CD14-positive monocyte (primary cell): ENCODE data around the gene SNRNP35. TPM values are rescaled to one million over a fixed set of nuclear protein-coding genes. Genes with fewer than 3 reads are reported as not detected.

Experiments
- DNase-seq, 3 donors: peaks; one replicate each; pipeline ENCODE4 v3.0.0-alpha.2; 2011 to 2022
- H2AFZ ChIP-seq: 2 replicates; pipeline ENCODE4 v1.6.0; 2012; ENCODE audit warnings: mild to moderate bottlenecking, low read depth, low read length, inconsistent platforms; ENCODE audit not compliant: insufficient read depth, poor library complexity, severe bottlenecking
- H3K27ac ChIP-seq, 2 donors: 1 replicate in 1 of 2; 2 replicates in 1 of 2; pipeline ENCODE4 v1.5.1; 2012 to 2013; ENCODE audit warnings: low read length in 2 of 2, control low read depth in 1 of 2, inconsistent platforms in 1 of 2, low read depth in 1 of 2, mild to moderate bottlenecking in 1 of 2
- H3K27me3 ChIP-seq, 2 donors: one replicate each; pipeline versions ENCODE4 v1.6.0 to v1.6.1; 2011 to 2013; ENCODE audit warnings: low read length in 2 of 2; ENCODE audit not compliant: control insufficient read depth in 2 of 2, insufficient read depth in 2 of 2
- H3K36me3 ChIP-seq, 2 donors: replicated peaks in 1 of 2; 1 replicate in 1 of 2; 2 replicates in 1 of 2; pipeline versions ENCODE4 v1.5.1 to v1.6.1; 2012 to 2013; ENCODE audit warnings: low read length in 2 of 2, control low read depth in 1 of 2, inconsistent platforms in 1 of 2, mild to moderate bottlenecking in 1 of 2; ENCODE audit not compliant: insufficient read depth in 2 of 2, control insufficient read depth in 1 of 2
- H3K4me1 ChIP-seq, 2 donors: 1 replicate in 1 of 2; 2 replicates in 1 of 2; pipeline versions ENCODE4 v1.5.1 to v1.6.1; 2012 to 2013; ENCODE audit warnings: low read length in 2 of 2, control low read depth in 1 of 2, inconsistent platforms in 1 of 2, mild to moderate bottlenecking in 1 of 2, moderate library complexity in 1 of 2; ENCODE audit not compliant: insufficient read depth in 2 of 2, control insufficient read depth in 1 of 2
- H3K4me2 ChIP-seq: replicated peaks from 2 replicates; pipeline ENCODE3; 2012; ENCODE audit warnings: low read length, moderate library complexity, mild to moderate bottlenecking; ENCODE audit not compliant: poor library complexity, severe bottlenecking; ENCODE audit errors: extremely low read depth
- H3K4me3 ChIP-seq, 3 experiments: fragments of 200-600 bp in 1 of 3; sonication (generic) in 1 of 3; replicated peaks in 1 of 3; 1 replicate in 2 of 3; 2 replicates in 1 of 3; pipeline ENCODE4 v1.5.1; 2011 to 2013; ENCODE audit warnings: low read length in 3 of 3, mild to moderate bottlenecking in 3 of 3, control low read depth in 2 of 3, low read depth in 2 of 3, inconsistent platforms in 1 of 3, moderate library complexity in 1 of 3
- H3K79me2 ChIP-seq: 2 replicates; pipeline ENCODE4 v1.6.0; 2012; ENCODE audit warnings: mild to moderate bottlenecking, control low read depth, inconsistent platforms, low read length, moderate library complexity; ENCODE audit not compliant: insufficient read depth
- H3K9ac ChIP-seq: 2 replicates; pipeline ENCODE4 v1.6.0; 2017; ENCODE audit warnings: low read length, mild to moderate bottlenecking; ENCODE audit not compliant: insufficient read depth, poor library complexity, severe bottlenecking
- H3K9me3 ChIP-seq, 2 donors: replicated peaks in 1 of 2; 1 replicate in 1 of 2; 2 replicates in 1 of 2; pipeline versions ENCODE4 v1.5.1 to v1.6.1; 2012 to 2013; ENCODE audit warnings: low read length in 2 of 2, control low read depth in 1 of 2; ENCODE audit not compliant: control insufficient read depth in 1 of 2, insufficient read depth in 1 of 2
- H4K20me1 ChIP-seq: 2 replicates; pipeline ENCODE4 v1.6.0; 2012; ENCODE audit warnings: mild to moderate bottlenecking, low read length, control low read depth, moderate library complexity; ENCODE audit not compliant: insufficient read depth
- H3K27ac Mint-ChIP-seq, 7 donors: one replicate each; pipeline ENCODE4 v1.8.0; 2020; ENCODE audit warnings: mild to moderate bottlenecking in 7 of 7, mixed read lengths in 7 of 7, moderate library complexity in 6 of 7, inconsistent platforms in 2 of 7
- H3K27me3 Mint-ChIP-seq, 3 donors: one replicate each; pipeline ENCODE4 v1.8.0; 2021 to 2022; ENCODE audit warnings: low read depth in 3 of 3, mild to moderate bottlenecking in 3 of 3, mixed read lengths in 3 of 3, moderate library complexity in 3 of 3, inconsistent platforms in 1 of 3
- H3K36me3 Mint-ChIP-seq, 2 donors: one replicate each; pipeline ENCODE4 v1.8.0; 2020; ENCODE audit warnings: mixed read lengths in 2 of 2, inconsistent platforms in 1 of 2, mild to moderate bottlenecking in 1 of 2
- H3K4me1 Mint-ChIP-seq: one replicate; pipeline ENCODE4 v1.8.0; 2020; ENCODE audit warnings: mild to moderate bottlenecking, mixed read lengths
- H3K4me3 Mint-ChIP-seq, 2 donors: one replicate each; pipeline ENCODE4 v1.8.0; 2020; ENCODE audit warnings: mild to moderate bottlenecking in 2 of 2, mixed read lengths in 2 of 2, moderate library complexity in 1 of 2
- H3K9me3 Mint-ChIP-seq, 7 donors: one replicate each; pipeline ENCODE4 v1.8.0; 2020 to 2022; ENCODE audit warnings: mixed read lengths in 7 of 7, mild to moderate bottlenecking in 6 of 7, moderate library complexity in 6 of 7, inconsistent platforms in 2 of 7
- CTCF ChIP-seq: fragments of 200-600 bp; IDR thresholded peaks from one replicate; pipeline ENCODE4 v1.8.0; 2022; ENCODE audit warnings: antibody characterized with exemption, mild to moderate bottlenecking
- WGBS: methylation state at CpG from one replicate; pipeline ENCODE4 v1.1.5; 2013; ENCODE audit warnings: missing lambda C conversion rate; ENCODE audit not compliant: insufficient coverage; 5-methylcytosine and 5-hydroxymethylcytosine counted together
- intact Hi-C, 2 donors: fragments of 100-400 bp; cut with micrococcal nuclease; formaldehyde crosslinking; loops; one replicate each; pipeline versions ENCODE4 v1.15.0 to v1.15.1; 2023
- polyA plus RNA-seq, 3 donors: library from polyadenylated mRNA; depleted of rRNA in 1 of 3; unstranded in 2 of 3; stranded (reverse) in 1 of 3; fragments of 300-500 nt in 2 of 3; fragments of >200 nt in 1 of 3; fragmentation: Illumina TruSeq in 2 of 3; gene quantifications; 1 replicate in 2 of 3; 2 replicates in 1 of 3; pipeline ENCODE4 v1.2.3, GENCODE V29; 2012 to 2021
- small RNA-seq: library from RNA; depleted of rRNA; stranded (forward); fragments of <200 nt; gene quantifications from one replicate; pipeline ENCODE3, GENCODE V24; 2012; ENCODE audit warnings: low read depth; ENCODE audit not compliant: insufficient read length

Gene SNRNP35
- polyA plus RNA-seq, 3 donors: 13.4 to 19.5 (median 16.7) TPM

GRCh38 chr12:123516216-123516780, 58.4 kb downstream of the SNRNP35 start:
- Mint-ChIP-seq H3K4me3 (no peak overlapping the region), H3K9me3 (no peaks in the 10 kb centered on the region), H3K27me3 (peaks cover 0 to 9% (median 6%) of the 10 kb centered on the region in 3 donors), H3K4me1 (no peaks in the 10 kb centered on the region), H3K36me3 (peaks cover 4 to 10% of the 10 kb centered on the region in 2 donors), H3K27ac (peak overlapping the region in 2 of 7 donors; percentile 48 to 54)
- Histone ChIP-seq H3K4me1 (no peaks in the 10 kb centered on the region), H3K36me3 (no peaks in the 10 kb centered on the region), H3K9me3 (no peaks in the 10 kb centered on the region), H3K4me3 (no peak overlapping the region), H3K79me2 (no peaks in the 10 kb centered on the region), H2AFZ (no peak overlapping the region), H3K4me2 (no peak overlapping the region), H3K27me3 (no peaks in the 10 kb centered on the region), H3K27ac (no peak overlapping the region), H4K20me1 (no peaks in the 10 kb centered on the region), H3K9ac (no peak overlapping the region)
- no peak for DNase-seq
- intact Hi-C loops: no loop called here
- WGBS: 96% methylated on average over 10 of the region's 11 CpGs
- TF ChIP-seq CTCF: no peak

Small RNAs within 50 kb of the gene (small RNA-seq; reads per million reads assigned to genes)
- gene AC145423.2: not detected

Other genes with a start within 250 kb of the SNRNP35 start
- gene MPHOSPH9, start 225.0 kb upstream of the SNRNP35 start, polyA plus RNA-seq: 10 to 100 TPM in 1 of 3 donors, 1 to 10 TPM in 2; 6.3 to 14.1 (median 9.2) TPM
- 1 to 10 TPM; 1.7 to 2.1 (median 1.7) TPM for gene MTRFR, start 224.7 kb upstream of the SNRNP35 start, polyA plus RNA-seq
- gene CDK2AP1, start 186.3 kb upstream of the SNRNP35 start, polyA plus RNA-seq: 10 to 100 TPM; 44.5 to 68.4 (median 58.4) TPM
- 10 to 100 TPM in 2 of 3 donors, 1 to 10 TPM in 1; 5.6 to 16.9 (median 11.4) TPM for gene SBNO1, start 93.3 kb upstream of the SNRNP35 start, polyA plus RNA-seq
- 10 to 100 TPM in 1 of 3 donors, 1 to 10 TPM in 1, under 1 TPM in 1; 0.81 to 20.3 (median 2.6) TPM for gene KMT5A, start 74.0 kb upstream of the SNRNP35 start, polyA plus RNA-seq
- 10 to 100 TPM; 19.3 to 25.1 (median 21.0) TPM for gene RILPL2, start 21.5 kb upstream of the SNRNP35 start, polyA plus RNA-seq
- 1 to 10 TPM in 1 of 3 donors, not detected in 2; 1.2 TPM for gene RILPL1, start 75.6 kb downstream of the SNRNP35 start, polyA plus RNA-seq
- 100 to 1,000 TPM in 2 of 3 donors, 10 to 100 TPM in 1; 43.0 to 351 (median 323) TPM for gene TMED2, start 126.4 kb downstream of the SNRNP35 start, polyA plus RNA-seq
- 10 to 100 TPM in 1 of 3 donors, 1 to 10 TPM in 2; 6.6 to 32.9 (median 8.8) TPM for gene DDX55, start 144.0 kb downstream of the SNRNP35 start, polyA plus RNA-seq
- 10 to 100 TPM; 55.7 to 73.4 (median 69.3) TPM for gene EIF2B1, start 175.5 kb downstream of the SNRNP35 start, polyA plus RNA-seq
- 10 to 100 TPM in 2 of 3 donors, 1 to 10 TPM in 1; 8.2 to 21.7 (median 12.3) TPM for gene GTF2H3, start 175.7 kb downstream of the SNRNP35 start, polyA plus RNA-seq
- 1 to 10 TPM in 1 of 3 donors, under 1 TPM in 1, not detected in 1; 0.24 to 1.1 TPM for gene TCTN2, start 213.0 kb downstream of the SNRNP35 start, polyA plus RNA-seq